ENCODE measurements around the gene BAHCC1.

BAHCC1 gene

DNA sequence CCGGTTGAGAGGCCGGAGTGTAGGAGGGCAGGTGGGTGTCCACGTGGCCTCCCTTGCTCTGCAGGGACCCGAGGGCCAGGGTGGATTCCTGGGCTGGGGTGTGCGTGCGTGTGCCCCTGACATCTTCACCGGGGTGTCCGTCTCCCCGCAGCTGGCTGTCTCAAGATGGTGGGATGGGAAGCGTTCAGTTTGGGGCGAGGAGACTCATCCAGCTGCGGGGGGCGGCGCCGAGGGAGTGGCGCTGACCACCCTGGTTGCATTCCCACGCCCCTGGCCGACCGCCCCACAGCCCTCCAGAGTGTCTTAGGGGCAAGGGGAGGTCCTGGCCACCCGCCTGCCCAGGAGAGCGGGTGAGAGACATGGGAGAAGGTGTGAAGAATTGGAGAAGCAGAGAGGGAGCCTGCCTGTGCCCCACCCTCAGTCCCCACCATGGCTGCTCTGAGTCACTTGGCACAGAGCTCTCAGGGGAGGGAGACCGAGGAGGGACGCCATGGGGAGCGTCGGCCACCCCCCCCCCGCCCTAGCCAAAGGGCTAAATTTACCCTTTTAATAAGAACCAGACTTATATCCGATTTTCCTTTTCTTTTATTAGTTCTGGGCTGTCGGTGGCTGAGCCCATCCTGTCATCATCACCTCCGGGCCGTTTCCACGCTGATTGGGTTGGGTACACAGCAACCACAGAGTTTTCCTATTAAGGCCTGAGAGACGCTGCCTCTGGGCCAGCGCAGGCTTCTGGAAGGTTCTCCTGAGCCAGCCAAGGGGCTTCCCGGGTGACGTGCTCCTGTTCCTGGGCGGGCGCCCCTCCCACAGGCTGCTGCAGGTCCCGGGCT lies 22.0 kb downstream of the BAHCC1 start:
- no peak for TF ChIP-seq EP300 (IDR thresholded peaks at IDR 0.05; ENCODE audit: borderline replicate concordance)
- no peak for TF ChIP-seq CREB1 (IDR thresholded peaks at IDR 0.05; ENCODE audit: low read depth)

DNA sequence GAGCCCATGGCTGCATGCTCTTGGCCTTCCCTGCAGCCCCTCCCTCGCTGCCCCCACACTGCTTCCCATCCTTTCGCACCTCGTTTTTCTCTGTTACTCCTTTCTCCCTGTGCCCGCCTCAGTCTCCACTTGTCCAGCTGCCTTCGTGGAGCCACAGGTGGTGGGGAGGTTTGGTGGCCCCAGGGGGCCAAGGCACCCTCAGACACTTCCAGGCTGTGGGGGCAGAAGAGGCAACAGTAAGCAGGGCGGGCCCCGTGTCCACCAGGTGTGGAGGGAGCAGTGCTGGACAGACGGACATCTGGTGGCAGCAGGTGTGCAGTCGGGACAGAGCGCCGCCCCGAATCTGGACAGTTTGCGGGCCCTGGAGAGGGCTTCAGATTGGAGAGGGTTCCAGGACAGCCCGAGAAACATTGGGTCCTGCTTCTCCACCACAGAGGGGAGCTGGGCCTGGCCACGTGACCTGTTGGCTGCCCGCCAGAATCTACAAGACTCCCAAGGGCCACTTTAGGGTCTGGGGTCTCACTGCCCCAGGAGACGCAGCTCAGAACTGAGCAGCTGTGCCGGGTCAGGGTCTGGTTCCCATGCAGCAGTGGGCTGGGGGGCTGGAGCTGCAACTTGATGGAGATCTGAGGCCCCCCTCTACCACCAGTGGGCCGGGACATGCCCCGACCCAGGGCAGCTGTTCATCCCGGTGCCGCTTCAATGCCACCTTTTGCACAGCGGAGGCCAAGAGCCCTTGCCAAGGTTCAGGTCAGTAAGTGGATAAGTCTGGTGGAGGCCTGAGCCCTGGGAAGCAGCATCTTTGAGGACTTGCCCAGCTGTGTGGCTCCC lies 22.8 kb downstream of the BAHCC1 start:
- no peak for TF ChIP-seq CEBPB (IDR thresholded peaks at IDR 0.05)
- TF ChIP-seq TEAD4 (IDR thresholded peaks at IDR 0.05): no peak
- no peak for TF ChIP-seq FOXM1 (IDR thresholded peaks at IDR 0.05; ENCODE audit: borderline replicate concordance, low read depth)
- TF ChIP-seq, protein P1, sequence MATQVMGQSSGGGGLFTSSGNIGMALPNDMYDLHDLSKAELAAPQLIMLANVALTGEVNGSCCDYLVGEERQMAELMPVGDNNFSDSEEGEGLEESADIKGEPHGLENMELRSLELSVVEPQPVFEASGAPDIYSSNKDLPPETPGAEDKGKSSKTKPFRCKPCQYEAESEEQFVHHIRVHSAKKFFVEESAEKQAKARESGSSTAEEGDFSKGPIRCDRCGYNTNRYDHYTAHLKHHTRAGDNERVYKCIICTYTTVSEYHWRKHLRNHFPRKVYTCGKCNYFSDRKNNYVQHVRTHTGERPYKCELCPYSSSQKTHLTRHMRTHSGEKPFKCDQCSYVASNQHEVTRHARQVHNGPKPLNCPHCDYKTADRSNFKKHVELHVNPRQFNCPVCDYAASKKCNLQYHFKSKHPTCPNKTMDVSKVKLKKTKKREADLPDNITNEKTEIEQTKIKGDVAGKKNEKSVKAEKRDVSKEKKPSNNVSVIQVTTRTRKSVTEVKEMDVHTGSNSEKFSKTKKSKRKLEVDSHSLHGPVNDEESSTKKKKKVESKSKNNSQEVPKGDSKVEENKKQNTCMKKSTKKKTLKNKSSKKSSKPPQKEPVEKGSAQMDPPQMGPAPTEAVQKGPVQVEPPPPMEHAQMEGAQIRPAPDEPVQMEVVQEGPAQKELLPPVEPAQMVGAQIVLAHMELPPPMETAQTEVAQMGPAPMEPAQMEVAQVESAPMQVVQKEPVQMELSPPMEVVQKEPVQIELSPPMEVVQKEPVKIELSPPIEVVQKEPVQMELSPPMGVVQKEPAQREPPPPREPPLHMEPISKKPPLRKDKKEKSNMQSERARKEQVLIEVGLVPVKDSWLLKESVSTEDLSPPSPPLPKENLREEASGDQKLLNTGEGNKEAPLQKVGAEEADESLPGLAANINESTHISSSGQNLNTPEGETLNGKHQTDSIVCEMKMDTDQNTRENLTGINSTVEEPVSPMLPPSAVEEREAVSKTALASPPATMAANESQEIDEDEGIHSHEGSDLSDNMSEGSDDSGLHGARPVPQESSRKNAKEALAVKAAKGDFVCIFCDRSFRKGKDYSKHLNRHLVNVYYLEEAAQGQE (IDR thresholded peaks at IDR 0.05; ENCODE audit: low read depth): no peak
- TF ChIP-seq NFIC (IDR thresholded peaks at IDR 0.05): peak; percentile 34; the same call in 1 of the 2 replicates
- TF ChIP-seq, protein P2, sequence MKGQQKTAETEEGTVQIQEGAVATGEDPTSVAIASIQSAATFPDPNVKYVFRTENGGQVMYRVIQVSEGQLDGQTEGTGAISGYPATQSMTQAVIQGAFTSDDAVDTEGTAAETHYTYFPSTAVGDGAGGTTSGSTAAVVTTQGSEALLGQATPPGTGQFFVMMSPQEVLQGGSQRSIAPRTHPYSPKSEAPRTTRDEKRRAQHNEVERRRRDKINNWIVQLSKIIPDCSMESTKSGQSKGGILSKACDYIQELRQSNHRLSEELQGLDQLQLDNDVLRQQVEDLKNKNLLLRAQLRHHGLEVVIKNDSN (IDR thresholded peaks at IDR 0.05): peak; percentile 63
- TF ChIP-seq EP300 (IDR thresholded peaks at IDR 0.05; ENCODE audit: borderline replicate concordance): no peak
- no peak for TF ChIP-seq TCF12 (IDR thresholded peaks at IDR 0.05; ENCODE audit: low read depth)

DNA sequence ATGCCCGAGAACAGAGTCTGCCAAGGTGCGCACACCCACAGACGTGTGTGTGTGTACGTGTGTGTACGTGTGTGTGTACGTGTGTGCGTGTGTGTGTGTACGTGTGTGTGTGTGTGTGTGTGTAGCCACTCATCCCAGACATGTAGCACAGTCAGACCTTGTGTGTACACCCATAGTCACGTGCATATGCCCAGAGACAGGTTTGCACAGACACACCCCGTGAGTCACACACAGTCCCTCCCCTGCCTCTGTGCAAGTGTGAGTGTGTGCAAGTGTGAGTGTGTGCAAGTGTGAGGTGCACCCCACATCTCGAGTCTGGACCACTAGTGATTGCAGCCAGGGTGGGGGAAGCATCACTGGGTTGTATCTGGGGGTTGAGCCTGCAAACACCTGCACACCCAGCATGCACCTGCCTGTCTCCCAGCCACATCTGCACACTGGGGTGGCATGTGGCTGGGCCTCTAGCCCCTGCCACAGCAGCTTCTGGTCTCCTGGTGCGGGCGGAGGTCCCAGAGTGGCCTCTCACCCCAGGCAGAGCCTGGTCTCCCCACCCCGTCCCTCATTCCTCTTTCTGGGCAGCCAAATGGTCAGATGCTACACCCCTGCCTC lies 23.6 kb downstream of the BAHCC1 start:
- TF ChIP-seq CEBPB (IDR thresholded peaks at IDR 0.05) (no peak), RAD21 (IDR thresholded peaks at IDR 0.05; ENCODE audit: low read depth) (no peak), TAF1 (IDR thresholded peaks at IDR 0.05; ENCODE audit: low read depth) (no peak), EP300 (IDR thresholded peaks at IDR 0.05; ENCODE audit: borderline replicate concordance) (no peak), ZBTB7A (IDR thresholded peaks at IDR 0.05; ENCODE audit: low read depth) (no peak), EGR1 (IDR thresholded peaks at IDR 0.05) (no peak), NFIC (IDR thresholded peaks at IDR 0.05) (no peak), CREB1 (IDR thresholded peaks at IDR 0.05; ENCODE audit: low read depth) (no peak), TCF12 (IDR thresholded peaks at IDR 0.05; ENCODE audit: low read depth) (no peak), TEAD4 (IDR thresholded peaks at IDR 0.05) (no peak), FOXM1 (IDR thresholded peaks at IDR 0.05; ENCODE audit: borderline replicate concordance, low read depth) (no peak), YY1 (IDR thresholded peaks at IDR 0.05; ENCODE audit: low read depth) (no peak)
- TF ChIP-seq, protein P2 (IDR thresholded peaks at IDR 0.05): no peak; the same call in 1 of the 2 replicates
- TF ChIP-seq, protein P3, sequence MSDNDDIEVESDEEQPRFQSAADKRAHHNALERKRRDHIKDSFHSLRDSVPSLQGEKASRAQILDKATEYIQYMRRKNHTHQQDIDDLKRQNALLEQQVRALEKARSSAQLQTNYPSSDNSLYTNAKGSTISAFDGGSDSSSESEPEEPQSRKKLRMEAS (IDR thresholded peaks at IDR 0.05): no peak
- TF ChIP-seq, protein P1 (IDR thresholded peaks at IDR 0.05; ENCODE audit: low read depth): no peak

DNA sequence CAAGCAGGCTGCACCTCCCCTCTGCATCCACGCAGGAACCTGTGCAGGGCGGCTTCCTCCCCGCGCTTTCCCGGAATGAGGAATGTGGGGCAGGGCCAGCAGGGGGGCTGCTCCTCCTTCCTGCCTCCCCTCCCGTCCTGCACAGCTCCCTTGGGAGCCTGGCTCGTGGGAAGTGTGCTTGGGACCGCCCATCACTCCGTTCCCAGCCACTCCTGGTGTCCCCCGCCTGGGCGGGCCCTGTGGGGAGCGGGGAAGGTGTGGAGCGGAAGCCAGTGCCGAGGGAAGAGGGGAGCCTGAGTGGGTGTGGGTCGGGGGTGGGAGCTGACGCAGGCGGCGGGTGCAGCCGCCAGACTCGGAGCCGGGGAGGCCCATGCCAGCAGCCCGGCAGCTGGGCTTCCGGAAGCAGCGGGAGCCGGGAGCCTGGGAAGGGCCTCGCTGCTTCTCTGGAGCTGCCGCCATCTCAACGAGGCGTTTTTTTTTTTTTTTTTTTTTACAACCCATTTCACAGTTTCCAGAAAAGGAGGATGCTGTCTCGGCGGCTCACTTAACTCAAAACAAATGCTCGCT lies 24.1 kb downstream of the BAHCC1 start:
- TF ChIP-seq YY1 (IDR thresholded peaks at IDR 0.05; ENCODE audit: low read depth) (0 out of 2 replicates have a peak, but pooled peaks have one; percentile 11), ZBTB7A (IDR thresholded peaks at IDR 0.05; ENCODE audit: low read depth) (peak; percentile 84), TEAD4 (IDR thresholded peaks at IDR 0.05) (peak; percentile 56; the same call in 1 of the 2 replicates), TCF12 (IDR thresholded peaks at IDR 0.05; ENCODE audit: low read depth) (peak; percentile 43; the same call in 1 of the 2 replicates), RAD21 (IDR thresholded peaks at IDR 0.05; ENCODE audit: low read depth) (no peak; the same call in 1 of the 2 replicates), EP300 (IDR thresholded peaks at IDR 0.05; ENCODE audit: borderline replicate concordance) (peak; percentile 21; the same call in 1 of the 2 replicates), NFIC (IDR thresholded peaks at IDR 0.05) (no peak; the same call in 1 of the 2 replicates)
- TF ChIP-seq, protein P3 (IDR thresholded peaks at IDR 0.05): peak; percentile 78
- TF ChIP-seq, protein P1 (IDR thresholded peaks at IDR 0.05; ENCODE audit: low read depth): no peak
